Measurements from ENCODE around the gene PAGR1. TPM values are rescaled to one million over a fixed set of nuclear protein-coding genes. Genes with fewer than 3 reads are reported as not detected.
A peak's percentile ranks its signal among the peaks of the same experiment; 100 is the strongest.
"Not testable (repeated sequence)": the region's sequence is repeated elsewhere in the genome, so short reads cannot be mapped to it uniquely, and the experiment has no call there.

Gene PAGR1
- polyA plus RNA-seq, 1 experiment, result 15.6 TPM

GRCh38 chr16:29779474-29779873 is 36.5 kb upstream of the PAGR1 start:
- POLR2A ChIA-PET, result no interaction called here

GRCh38 chr16:29783094-29783953 is 32.6 kb upstream of the PAGR1 start:
- DNase-seq (ENCODE audit: low read depth); H3K36me3 ChIP-seq (ENCODE audit: control insufficient read depth, insufficient read depth, low read length); H3K4me3 ChIP-seq (ENCODE audit: low read depth, low read length); H3K27me3 ChIP-seq (ENCODE audit: control insufficient read depth, insufficient read depth, low read length): not testable (repeated sequence)
- ChIA-PET CTCF (interaction anchor here (1.5 to 4.2 kb wide), 2 partner anchors 13 to 20 kb away, joined by 4 to 22 read pairs; no protein-coding TSS in a partner anchor), POLR2A (interaction anchor here (0.5 kb wide), 1 partner anchor 41 kb away, joined by 15 read pairs; no protein-coding TSS in a partner anchor)

More at GRCh38 chr16:29779474-29779873, 36.5 kb upstream of the PAGR1 start:
- Histone ChIP-seq H3K4me3 (ENCODE audit: low read depth, low read length) (no peak overlapping the region), H3K27me3 (ENCODE audit: control insufficient read depth, insufficient read depth, low read length) (peaks cover 6% of the 10 kb centered on the region), H3K36me3 (ENCODE audit: control insufficient read depth, insufficient read depth, low read length) (no peaks in the 10 kb centered on the region)
- no peak for DNase-seq (ENCODE audit: low read depth)
- no peak for TF ChIP-seq CTCF (IDR thresholded peaks at IDR 0.05; ENCODE audit: insufficient read depth, low read depth, low read length)
- CTCF ChIA-PET, result interaction anchor here (1.0 kb wide), 1 partner anchor 11 kb away, joined by 4 read pairs; the partner anchor contains the start of gene KIF22

- no peak for TF ChIP-seq CTCF (IDR thresholded peaks at IDR 0.05; ENCODE audit: insufficient read depth, low read depth, low read length)
- H3K27me3 ChIP-seq (ENCODE audit: control insufficient read depth, insufficient read depth, low read length), result peaks cover 4% of the 10 kb centered on the region; the same call in 1 of the 2 replicates
- H3K36me3 ChIP-seq (ENCODE audit: control insufficient read depth, insufficient read depth, low read length), result no peaks in the 10 kb centered on the region
- no peak overlapping the region for H3K4me3 ChIP-seq (ENCODE audit: low read depth, low read length)
- POLR2A ChIA-PET, result interaction anchor here (0.5 kb wide), 1 partner anchor 40 kb away, joined by 15 read pairs; no protein-coding TSS in a partner anchor
- DNase-seq (ENCODE audit: low read depth), result no peak
- CTCF ChIA-PET, result interaction anchor here (0.9 to 4.2 kb wide), 10 partner anchors 8 to 239 kb away, joined by 3 to 22 read pairs (median 6); partner anchors contain the start of genes C16orf92 and MVP
Measured at GRCh38 chr16:29784157-29784556, 31.8 kb upstream of the PAGR1 start.

- CTCF ChIA-PET, result interaction anchor here (0.6 to 4.2 kb wide), 16 partner anchors 8 to 238 kb away, joined by 3 to 22 read pairs (median 4); partner anchors contain the start of genes C16orf92 and MVP
- Histone ChIP-seq H3K27me3 (ENCODE audit: control insufficient read depth, insufficient read depth, low read length) (peaks cover 4% of the 10 kb centered on the region; the same call in 1 of the 2 replicates), H3K36me3 (ENCODE audit: control insufficient read depth, insufficient read depth, low read length) (no peaks in the 10 kb centered on the region), H3K4me3 (ENCODE audit: low read depth, low read length) (0 out of 2 replicates have a peak overlapping the region, but pooled peaks have one; percentile 2)
- peak; percentile 86 for TF ChIP-seq CTCF (IDR thresholded peaks at IDR 0.05; ENCODE audit: insufficient read depth, low read depth, low read length)
- no peak for DNase-seq (ENCODE audit: low read depth)
- POLR2A ChIA-PET, result no interaction called here
Measured at GRCh38 chr16:29784901-29785500, 31.0 kb upstream of the PAGR1 start.

- POLR2A ChIA-PET; H3K4me3 ChIP-seq (ENCODE audit: low read depth, low read length); H3K27me3 ChIP-seq (ENCODE audit: control insufficient read depth, insufficient read depth, low read length); DNase-seq (ENCODE audit: low read depth); H3K36me3 ChIP-seq (ENCODE audit: control insufficient read depth, insufficient read depth, low read length): not testable (repeated sequence)
- CTCF ChIA-PET, result interaction anchor here (4.2 kb wide), 1 partner anchor 16 kb away, joined by 22 read pairs; no protein-coding TSS in a partner anchor
Measured at GRCh38 chr16:29787155-29787554, 28.8 kb upstream of the PAGR1 start.

- POLR2A ChIA-PET, result no interaction called here
- CTCF ChIA-PET, result interaction anchor here (1.0 to 2.2 kb wide), 19 partner anchors 9 to 155 kb away, joined by 3 to 35 read pairs (median 4); partner anchors contain the start of genes MVP and PAGR1
- no peak for TF ChIP-seq CTCF (IDR thresholded peaks at IDR 0.05; ENCODE audit: insufficient read depth, low read depth, low read length)
- Histone ChIP-seq H3K27me3 (ENCODE audit: control insufficient read depth, insufficient read depth, low read length) (no peaks in the 10 kb centered on the region), H3K4me3 (ENCODE audit: low read depth, low read length) (peak overlapping the region; percentile 58), H3K36me3 (ENCODE audit: control insufficient read depth, insufficient read depth, low read length) (no peaks in the 10 kb centered on the region)
- DNase-seq (ENCODE audit: low read depth), result no peak
Measured at GRCh38 chr16:29789775-29790182, 26.2 kb upstream of the PAGR1 start.

All from BJ (cell line).